Measurements from ENCODE around the gene SLC25A46.
A peak's percentile ranks its signal among the peaks of the same experiment; 100 is the strongest.
"Not testable (repeated sequence)": the region's sequence is repeated elsewhere in the genome, so short reads cannot be mapped to it uniquely, and the experiment has no call there.

Gene SLC25A46

DNA sequence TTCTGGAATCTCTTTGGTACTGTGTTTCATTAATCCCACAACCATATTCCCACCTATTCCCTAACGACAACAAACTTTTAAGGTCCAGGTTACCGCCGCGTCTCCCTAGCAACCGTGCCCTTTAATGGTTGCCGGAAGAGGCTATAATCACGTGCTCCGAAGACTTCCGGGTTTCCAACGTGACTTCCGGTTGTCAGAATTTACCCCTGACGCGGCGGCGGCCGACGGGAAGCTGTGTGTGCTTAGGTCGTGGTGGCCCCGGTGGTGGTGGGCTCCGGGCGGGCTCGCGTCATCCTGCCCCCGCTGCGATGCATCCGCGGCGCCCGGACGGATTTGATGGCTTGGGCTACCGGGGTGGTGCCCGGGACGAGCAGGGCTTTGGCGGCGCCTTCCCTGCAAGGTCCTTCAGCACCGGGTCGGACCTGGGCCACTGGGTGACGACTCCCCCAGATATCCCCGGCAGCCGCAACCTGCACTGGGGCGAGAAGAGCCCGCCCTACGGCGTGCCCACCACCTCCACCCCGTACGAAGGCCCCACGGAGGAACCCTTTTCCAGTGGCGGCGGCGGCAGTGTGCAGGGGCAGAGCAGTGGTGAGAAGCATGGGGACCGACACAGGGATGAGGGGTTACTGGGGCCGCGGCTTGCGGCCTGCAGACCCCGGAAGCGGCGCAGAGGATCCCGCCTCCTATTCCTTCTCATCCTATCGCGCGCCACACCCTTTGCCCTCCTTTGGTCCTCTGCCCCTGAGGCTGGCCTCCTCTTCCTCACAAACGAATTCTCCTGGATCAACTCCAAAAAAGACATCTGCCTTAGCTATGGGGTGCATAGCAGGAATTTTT, at the start of gene SLC25A46:
SLC25A46 (plus strand) TSS at position 196 of the 840 bp plus-strand sequence; CDS start at position 309, 113 bp downstream.
- peak; percentile 74 to 80 (median 78) for DNase-seq (ENCODE audit: low read depth in 2 of 3, low spot score in 1 of 3)

DNA sequence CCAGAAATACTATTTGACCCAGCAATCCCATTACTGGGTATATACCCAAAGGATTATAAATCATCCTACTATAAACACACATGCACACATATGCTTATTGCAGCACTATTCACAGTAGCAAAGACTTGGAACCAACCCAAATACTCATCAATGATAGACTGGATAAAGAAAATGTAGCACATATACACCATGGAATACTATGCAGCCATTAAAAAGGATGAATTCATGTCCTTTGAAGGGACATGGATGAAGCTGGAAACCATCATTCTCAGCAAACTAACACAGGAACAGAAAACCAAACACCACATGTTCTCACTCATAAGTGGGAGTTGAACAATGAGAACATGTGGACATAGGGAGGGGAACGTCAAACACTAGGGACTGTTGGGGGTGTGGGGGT, 48.2 kb upstream of the SLC25A46 start:
- not testable (repeated sequence) for DNase-seq (ENCODE audit: low read depth in 2 of 3, low spot score in 1 of 3)

DNA sequence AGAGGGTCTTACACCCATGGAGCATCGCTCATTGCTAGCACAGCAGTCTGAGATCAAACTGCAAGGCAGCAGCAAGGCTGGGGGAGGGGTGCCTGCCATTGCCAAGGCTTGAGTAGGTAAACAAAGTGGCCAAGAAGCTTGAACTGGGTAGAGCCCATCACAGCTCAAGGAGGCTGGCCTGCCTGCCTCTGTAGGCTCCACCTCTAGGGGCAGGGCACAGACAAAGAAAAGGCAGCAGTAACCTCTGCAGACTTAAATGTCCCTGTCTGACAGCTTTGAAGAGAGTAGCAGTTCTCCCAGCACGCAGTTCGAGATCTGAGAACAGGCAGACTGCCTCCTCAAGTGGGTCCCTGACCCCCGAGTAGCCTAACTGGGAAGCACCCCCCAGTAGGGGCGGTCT, 46.1 kb upstream of the SLC25A46 start:
- DNase-seq (ENCODE audit: low read depth in 2 of 3, low spot score in 1 of 3): not testable (repeated sequence)

DNA sequence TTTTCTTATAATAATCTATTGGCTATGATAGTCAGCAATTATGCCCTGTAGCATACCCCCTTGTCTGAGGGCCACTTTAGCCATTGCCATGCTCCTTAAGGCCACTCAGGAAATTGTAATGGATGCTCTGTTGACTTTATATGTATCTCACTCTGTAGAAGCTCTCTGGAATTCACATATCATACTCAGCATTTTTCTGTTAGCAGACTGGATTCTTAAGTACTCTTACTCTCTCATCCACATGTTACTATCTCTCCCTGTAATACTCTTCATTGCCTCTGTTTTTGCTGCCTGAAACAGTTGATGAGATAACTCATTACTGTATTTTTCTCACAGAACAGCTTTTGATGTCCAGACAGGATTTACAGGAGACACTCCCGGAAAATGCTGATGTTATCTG, 36.5 kb upstream of the SLC25A46 start:
- no peak for DNase-seq (ENCODE audit: low read depth in 2 of 3, low spot score in 1 of 3)

DNA sequence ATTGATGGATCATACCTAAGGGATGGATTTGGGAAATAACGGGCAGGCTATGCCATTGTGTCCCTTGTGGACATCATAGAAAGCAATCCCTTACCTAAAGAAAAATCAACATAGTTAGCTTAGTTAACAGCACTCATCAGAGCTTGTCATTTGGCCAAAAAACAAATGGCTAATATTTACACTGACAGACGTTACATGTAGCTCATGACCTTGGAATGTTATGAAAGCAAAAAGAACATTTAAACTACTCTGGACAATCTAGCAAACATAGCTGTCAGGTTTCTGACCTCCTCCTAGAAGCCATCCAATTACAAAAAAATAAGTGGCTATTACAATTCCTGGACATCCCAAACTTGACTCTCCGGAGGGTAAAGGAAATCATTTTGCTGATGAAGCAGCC, 36.1 kb upstream of the SLC25A46 start:
- DNase-seq (ENCODE audit: low read depth in 2 of 3, low spot score in 1 of 3): no peak

DNA sequence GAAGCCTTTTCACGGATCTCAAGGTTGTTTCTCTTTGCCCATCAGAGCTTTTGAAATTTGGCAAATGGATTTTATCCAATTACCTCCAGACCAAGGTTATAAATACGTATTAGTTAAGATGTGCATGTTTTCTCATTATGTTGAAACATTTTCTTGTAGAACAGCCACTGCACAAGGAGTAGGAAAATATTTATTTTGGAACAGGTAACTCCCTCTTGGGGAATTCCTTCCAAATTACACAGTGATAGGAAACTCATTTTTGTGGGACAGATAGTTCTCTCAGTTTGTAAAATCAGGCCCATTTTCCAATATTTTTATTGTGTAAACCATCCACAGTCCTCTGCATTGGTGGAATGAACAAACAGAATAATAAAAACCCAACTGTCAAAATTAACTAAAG, 35.3 kb upstream of the SLC25A46 start:
- DNase-seq (ENCODE audit: low read depth in 2 of 3, low spot score in 1 of 3): no peak

DNA sequence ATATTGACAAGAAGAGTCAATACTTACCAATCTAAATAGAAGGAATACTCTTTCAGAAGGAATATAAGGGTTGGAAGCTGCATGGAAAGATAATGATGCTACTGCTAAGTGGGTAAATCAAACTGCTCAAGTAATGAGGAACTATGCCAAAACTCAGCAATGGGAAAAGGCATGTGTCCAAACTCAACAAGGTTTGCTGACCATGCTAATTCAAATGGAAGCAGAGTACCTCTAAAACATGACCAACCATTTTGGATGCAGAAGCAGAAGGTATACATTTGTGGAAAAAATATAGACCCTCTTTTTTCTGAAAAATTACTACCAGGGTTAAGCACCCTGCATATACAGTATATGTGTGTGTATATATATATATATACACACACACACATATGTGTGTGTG, 33.5 kb upstream of the SLC25A46 start:
- no peak for DNase-seq (ENCODE audit: low read depth in 2 of 3, low spot score in 1 of 3)

DNA sequence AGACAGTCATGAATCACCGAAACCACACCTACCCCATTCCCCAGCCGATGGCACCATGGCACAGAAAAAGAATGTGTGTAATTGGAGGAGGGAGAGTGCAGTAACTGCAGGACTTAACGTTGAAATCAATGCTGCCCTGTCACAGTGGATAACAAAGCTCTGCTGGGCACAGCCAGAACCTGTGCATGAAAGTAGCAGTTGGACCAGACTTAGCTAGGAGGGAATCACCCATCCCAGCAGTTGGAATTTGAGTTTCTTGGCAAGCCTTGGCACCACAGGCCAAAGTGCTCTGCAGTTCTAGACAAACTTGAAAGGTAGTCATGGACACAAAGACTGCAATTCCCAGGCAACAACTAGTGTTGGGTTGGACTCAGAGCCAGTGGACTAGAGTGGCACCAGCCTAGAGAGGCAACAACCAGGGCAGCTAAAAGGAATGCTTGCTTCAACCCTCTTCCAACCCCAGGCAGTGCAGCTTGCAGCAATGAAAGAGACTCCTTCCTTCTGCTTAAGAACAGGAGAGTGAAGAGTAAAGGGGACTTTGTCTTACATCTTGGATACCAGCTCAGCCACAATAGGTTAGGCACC, 31.5 kb upstream of the SLC25A46 start:
- DNase-seq (ENCODE audit: low read depth in 2 of 3, low spot score in 1 of 3): no peak

DNA sequence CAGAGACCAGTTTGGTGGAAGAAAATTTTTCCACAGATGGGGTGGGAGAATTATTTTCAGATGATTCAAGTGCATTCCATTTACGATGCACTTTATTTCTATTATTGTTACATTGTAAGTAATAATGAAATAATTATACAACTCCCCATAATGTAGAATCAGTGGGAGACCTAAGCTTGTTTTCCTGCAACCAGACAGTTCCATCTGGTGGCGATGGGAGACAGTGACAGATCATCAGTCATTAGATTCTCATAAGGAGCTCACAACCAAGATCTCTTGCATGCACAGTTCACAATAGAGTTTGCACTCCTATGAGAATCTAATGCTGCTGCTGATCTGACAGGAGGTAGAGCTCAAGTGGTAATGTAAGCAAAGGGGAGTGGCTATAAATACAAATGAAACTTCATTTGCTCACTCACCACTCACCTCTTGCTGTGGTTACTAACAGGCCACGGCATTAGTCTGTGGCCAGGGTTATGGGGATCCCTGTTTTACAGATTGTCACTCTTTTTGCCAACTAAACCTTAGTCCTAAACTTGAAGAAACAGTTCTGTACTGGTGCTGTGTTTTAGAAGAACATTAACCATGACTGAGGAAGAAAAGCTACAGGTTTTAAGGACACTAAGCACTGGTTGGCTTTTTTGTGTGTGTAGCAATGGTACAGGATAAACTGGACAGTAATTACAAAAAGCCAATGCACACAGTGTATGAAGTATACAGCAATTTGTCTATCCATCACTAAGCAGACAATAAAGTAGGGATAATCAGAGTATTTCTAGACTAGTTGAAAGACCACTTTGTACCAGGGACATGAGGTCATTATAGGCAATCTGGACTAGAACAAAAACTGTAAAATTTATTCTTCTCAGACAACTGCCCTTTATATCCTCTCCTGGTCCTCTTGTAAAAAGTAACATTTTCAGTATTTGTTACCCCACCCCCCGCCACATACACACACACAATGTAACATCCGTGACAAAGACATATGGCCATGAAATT, 22.3 kb upstream of the SLC25A46 start:
- DNase-seq (ENCODE audit: low read depth in 2 of 3, low spot score in 1 of 3): no peak

DNA sequence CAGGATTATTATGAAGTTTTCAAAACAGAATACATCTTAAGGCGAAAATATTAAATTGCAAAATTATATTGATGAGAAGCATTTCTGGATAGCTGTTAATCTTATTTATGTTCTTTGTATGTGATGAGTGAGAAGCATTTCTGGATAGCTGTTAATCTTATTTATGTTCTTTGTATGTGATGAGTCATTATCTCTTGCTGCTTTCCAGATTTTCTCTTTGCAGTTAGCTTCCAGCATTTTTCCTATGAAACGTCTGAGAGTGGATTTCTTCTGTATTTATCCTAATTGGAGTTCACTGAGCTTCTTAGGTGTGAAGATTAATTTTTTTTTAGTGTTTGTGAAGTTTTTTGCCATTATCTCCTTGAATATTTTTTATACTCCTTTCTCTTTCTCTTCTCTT, 20.5 kb upstream of the SLC25A46 start:
- DNase-seq (ENCODE audit: low read depth in 2 of 3, low spot score in 1 of 3): no peak

DNA sequence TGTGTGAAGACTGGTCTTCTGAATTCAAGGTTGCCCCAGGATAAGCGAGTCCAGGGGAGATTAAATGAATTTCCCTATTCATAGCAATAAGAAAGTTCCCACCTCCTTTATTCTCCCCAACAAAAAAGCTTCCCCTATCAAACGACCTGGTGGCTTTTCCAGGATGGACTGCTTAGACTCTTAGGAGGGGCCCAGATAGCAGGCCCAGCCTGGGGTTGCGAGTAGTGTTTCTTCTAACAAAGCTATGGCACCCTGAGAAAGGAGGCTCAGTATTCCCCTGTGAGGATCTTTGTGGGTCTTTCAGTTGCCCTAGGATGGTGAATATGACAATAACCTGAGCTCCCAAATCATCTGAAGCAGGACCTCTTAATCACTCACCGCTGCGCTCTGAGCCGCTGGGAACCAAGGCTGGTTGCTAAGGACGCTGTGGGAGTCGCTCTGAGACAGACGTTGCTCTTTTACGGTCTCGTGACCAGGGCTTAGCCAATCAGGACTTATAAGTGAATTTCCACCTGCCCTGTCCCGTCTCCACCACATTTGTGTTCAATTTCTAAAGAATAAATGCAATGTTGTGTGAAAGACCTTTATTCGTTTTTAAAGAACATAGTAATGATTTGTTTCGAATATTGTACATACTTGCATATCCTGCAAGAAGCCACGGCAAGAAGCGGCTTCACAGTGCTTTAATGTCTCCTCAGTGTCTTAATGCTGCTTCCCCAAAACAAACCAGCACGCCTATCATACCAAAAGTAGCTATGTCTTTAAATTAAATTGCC, 12.4 kb upstream of the SLC25A46 start, which contains the start of gene TMEM232:
TMEM232 (minus strand) TSS at position 423 of the 776 bp plus-strand sequence. CDS start 59,319 bp downstream, outside the sequence.
- peak; percentile 58 to 64 (median 60) for DNase-seq (ENCODE audit: low read depth in 2 of 3, low spot score in 1 of 3)

DNA sequence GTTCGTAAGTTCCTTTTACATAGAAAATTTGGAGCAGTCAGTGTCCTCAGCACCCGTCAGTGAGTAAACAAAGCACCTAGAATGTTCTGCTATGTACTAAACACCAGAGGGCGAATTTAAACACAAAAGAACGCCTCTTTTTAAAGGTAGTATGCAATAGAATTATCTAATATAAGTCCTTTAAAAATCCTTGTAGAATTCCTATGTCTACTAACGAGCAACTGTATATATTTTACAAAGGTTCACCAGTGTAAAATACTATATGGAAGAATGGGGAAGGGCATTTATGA, 11.8 kb upstream of the SLC25A46 start:
- DNase-seq (ENCODE audit: low read depth in 2 of 3, low spot score in 1 of 3): no peak

DNA sequence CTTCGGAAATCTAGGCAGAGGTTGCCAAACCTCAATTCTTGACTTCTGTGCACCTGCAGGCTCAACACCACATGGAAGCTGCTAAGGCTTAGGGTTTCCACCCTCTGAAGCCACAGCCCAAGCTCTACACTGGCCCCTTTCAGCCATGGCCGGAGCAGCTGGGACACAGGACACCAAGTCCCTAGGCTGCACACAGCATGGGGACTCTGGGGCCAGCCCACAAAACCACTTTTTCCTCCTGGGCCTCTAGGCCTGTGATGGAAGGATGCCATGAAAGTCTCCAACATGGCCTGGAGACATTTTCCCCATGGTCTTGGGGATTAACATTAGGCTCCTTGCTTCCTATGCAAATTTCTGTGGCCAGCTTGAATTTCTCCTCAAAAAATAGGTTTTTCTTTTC, 7.3 kb upstream of the SLC25A46 start:
- DNase-seq (ENCODE audit: low read depth in 2 of 3, low spot score in 1 of 3): not testable (repeated sequence)

DNA sequence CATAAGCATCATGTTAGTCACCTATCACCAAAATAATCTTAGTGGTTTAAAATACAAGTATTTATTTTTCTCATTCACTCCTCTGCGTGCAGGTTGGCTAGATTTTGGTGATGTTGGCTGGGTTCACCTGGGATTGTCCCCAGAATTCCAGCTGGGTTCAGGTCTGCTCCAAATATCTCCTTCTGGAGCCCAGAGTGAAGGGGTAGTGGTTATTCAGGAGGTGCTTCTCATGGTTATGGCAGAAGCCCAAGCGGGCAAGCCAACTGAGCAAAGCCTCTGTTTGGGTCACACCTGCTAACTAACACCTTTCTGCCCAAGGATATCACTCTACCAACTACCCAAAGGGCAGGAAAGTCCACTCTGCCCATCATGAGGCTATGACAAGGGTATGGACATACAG, 4.7 kb upstream of the SLC25A46 start:
- DNase-seq (ENCODE audit: low read depth in 2 of 3, low spot score in 1 of 3): no peak

DNA sequence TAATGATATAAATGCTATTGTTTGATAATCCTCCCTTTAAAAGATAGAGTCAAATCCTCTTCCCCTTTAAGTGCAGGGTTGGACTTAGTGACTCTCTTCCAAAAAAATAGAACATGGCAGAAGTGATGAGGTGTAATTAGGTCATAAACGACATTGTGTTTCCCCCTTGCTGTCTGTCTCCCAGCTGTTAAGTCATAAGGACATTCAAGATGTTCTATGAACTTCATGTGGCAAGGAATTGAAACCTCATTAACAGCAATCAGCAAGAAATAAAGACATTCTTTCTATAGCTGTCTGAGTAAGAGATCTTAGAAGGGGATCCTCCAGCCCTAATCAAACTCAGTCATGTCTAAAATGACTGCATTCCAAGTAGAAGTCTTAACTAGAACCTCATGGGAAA, 3.3 kb upstream of the SLC25A46 start:
- DNase-seq (ENCODE audit: low read depth in 2 of 3, low spot score in 1 of 3): no peak

DNA sequence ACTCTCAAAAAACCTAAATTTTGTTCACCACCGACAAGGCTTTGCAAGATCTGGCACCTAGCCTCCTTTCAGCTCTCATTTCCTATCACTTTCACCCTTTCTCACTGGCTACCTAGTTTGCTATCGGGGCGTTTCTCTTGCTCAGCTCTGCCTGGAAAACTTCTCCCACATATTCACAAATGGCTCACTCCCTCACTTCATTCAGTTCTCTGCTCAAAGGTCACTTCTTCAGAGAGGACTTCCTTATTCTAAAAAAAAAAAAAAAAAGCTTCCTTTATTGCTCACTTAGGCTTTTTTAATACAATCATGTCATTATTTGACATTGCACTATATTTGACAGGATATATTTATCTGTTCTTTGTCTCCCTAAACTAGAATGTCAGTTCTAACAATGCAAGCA, 2.1 kb upstream of the SLC25A46 start:
- DNase-seq (ENCODE audit: low read depth in 2 of 3, low spot score in 1 of 3): no peak

DNA sequence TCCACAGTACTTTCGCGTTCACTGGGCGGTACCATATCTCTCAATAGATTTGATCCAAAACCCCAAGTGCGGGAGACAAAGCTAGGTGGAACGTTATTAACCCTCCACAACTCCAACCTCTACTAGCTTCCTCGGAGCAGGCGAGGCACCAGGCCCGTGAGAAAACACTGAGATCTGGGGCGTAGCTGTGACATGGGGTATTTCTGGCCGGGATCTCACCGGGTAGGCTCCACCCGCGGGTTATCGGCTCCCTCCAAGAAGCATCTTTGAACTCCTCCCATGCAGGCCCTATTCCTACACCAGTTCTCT, 350 bp upstream of the SLC25A46 start:
- peak in 1 of 3 donors; percentile 21 for DNase-seq (ENCODE audit: low read depth in 2 of 3, low spot score in 1 of 3)

DNA sequence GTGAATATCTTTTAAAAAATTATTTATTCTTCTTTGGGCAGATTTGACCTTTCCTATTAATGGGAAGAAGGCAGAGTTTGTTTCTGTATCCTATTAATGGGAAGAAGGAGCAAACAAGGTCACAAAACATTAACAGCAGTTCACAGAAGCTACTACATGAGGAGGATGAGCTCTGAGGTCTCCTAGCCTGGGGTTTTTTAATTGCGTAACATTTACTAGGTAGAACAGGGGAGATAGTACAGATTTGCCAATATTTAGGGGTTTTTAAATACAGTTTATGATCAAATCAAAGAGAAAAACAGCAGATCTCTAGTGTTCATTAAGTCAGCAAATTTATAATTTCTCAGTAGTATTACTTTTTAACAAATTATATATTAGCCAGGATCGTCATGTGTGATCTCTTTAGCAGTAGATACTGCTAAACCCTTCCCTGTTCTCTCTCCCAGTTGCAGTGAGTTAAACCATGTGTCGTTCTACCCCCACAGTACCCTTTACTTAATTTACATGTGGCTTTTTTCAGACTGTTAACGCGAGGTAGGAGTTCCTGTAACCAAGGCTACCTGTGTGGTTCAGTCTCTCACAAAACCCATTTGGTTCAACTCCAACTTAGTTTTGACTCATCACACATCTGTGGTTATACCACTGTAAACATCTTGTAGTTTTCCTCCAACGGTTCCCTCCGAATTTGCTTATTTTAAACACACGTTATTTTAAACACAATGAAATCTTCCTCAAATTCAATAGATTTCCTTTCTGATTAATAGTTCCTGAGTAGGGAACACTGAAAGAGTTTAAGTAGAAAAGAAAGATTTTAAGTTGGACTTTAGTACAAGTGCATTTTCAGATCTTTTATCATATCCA, 13.3 kb downstream of the SLC25A46 start:
- DNase-seq (ENCODE audit: low read depth in 2 of 3, low spot score in 1 of 3): peak in 1 of 3 donors; percentile 24

DNA sequence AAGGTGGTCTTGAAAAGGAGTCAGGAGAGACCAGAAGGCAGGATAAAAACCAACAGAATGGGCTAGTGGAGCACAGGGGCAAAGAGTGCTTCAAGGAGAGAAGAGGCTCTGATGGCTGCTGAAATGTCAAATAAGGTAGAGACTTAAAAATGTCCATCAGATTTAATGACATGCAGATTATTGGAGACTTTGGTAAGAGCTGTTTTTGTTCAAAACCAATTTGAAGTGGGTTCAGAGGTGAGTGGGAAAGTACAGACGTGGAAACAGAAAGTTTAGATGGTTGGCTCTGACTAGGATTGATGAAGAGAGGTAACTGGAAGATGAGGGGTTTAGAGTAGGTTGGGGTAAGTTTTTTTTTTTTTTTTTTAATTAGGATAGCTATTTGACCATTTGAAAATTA, 14.1 kb downstream of the SLC25A46 start:
- DNase-seq (ENCODE audit: low read depth in 2 of 3, low spot score in 1 of 3): no peak

DNA sequence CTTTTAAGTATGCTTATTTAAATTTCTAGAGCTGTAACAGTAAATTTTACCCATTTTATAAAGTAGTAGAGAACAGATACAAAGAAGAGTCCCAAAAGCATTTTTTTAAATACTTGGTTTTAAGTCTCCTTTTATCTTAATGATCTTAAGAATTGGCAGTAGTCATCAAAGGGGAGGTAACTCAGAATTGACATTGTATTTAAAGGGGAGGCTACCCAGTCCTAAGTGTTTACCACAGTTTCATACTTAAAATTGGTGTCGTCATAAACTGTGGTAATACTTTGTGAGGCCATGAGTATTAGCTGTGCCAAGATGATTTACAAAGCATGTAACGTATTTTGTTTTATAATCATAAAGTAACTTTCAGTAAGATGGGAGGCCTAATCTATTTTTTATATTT, 14.8 kb downstream of the SLC25A46 start:
- no peak for DNase-seq (ENCODE audit: low read depth in 2 of 3, low spot score in 1 of 3)

Measured in stimulated activated CD4-positive, alpha-beta T cell treated with anti-CD3 and anti-CD28 coated beads, Interleukin-12 subunit alpha, Interleukin-12 subunit beta, amount 100 ng/mL, for 48 hours (primary cell).